B cell (primary cell): ENCODE results near the gene RABL6.

Source experiments
- CTCF ChIP-seq: fragments of 200-600 bp; IDR thresholded peaks from one replicate; pipeline ENCODE4 v1.8.0; 2022; ENCODE audit warnings: antibody characterized with exemption, mild to moderate bottlenecking
- EZH2 ChIP-seq: IDR thresholded peaks from 2 replicates; pipeline ENCODE4 v1.6.1; 2012; ENCODE audit warnings: borderline replicate concordance, low read depth, mild to moderate bottlenecking, moderate library complexity, low read length; ENCODE audit not compliant: insufficient read depth, poor library complexity, severe bottlenecking

- TF ChIP-seq CTCF: no peak
- no peak for TF ChIP-seq EZH2
Measured at GRCh38 chr9:136798708-136799078, 9.1 kb upstream of the RABL6 start.
